ENCODE results near the gene ERICH6B. TPM values are rescaled to one million over a fixed set of nuclear protein-coding genes. Genes with fewer than 3 reads are reported as not detected.
"Not testable (repeated sequence)": the region's sequence is repeated elsewhere in the genome, so short reads cannot be mapped to it uniquely, and the experiment has no call there.

Gene ERICH6B
- total RNA-seq (2022) (not detected in 2 replicates), Bru-seq, nascent RNA (not detected), BruChase-seq, experiment 1, labeled RNA remaining after a 6-hour chase (not detected), BruChase-seq, experiment 2, labeled RNA remaining after a 2-hour chase (not detected)
- long read RNA-seq, result 0 reads

DNA sequence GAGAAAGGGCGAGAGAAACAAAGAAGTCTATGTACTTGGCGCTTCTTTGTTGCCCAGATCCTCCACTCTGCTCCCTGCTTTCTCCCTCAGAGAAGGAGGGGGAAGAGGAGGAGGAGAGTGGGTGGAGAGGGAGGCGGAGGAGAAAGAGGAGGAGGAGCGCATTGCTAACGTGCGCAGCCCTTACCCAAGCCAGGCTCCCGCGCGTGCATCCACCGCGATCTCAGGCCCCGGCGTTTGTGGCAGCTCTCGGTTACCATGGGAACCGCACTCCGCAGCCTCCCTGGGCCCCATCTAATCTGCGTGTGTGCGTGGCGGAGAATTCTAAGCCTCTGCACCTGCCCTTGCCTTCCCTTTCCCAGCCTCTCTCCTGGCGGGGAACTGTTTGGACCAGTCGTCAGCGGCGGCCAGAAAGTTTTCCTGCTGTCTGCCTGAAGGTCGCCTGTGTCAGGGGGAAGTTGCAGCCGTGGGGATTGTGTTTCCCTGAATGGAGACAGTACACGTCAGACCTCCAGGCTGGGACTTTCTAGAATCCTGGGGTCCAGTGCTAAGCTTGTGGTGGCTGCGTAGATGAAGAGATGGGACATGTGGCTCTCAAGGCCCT lies at the start of gene ERICH6B:
TSS of gene ERICH6B (minus strand) at position 239 of the 601 bp plus-strand sequence. CDS start 18,734 bp downstream, outside the sequence.
- Mint-ChIP-seq H3K4me1 (ENCODE audit: insufficient read depth, unreplicated experiment) (no peaks in the 10 kb centered on the region), H3K4me3 (ENCODE audit: unreplicated experiment) (no peak within 1 kb of the TSS), H3K9me3 (ENCODE audit: unreplicated experiment) (no peaks in the 10 kb centered on the region), H3K27me3 (ENCODE audit: insufficient read depth, unreplicated experiment) (peaks cover 86% of the 10 kb centered on the region), H3K36me3 (ENCODE audit: insufficient read depth, unreplicated experiment) (no peaks in the 10 kb centered on the region), H3K27ac (ENCODE audit: low read depth, unreplicated experiment) (no peak within 1 kb of the TSS)
- no TSS peak for BruUV-seq (replicated peaks)
- intact Hi-C loops (cut with micrococcal nuclease), result no loop called here
- ChIA-PET CTCF (interaction anchor here (0.9 to 3.2 kb wide), 2 partner anchors 8 to 192 kb away, joined by 3 to 18 read pairs; no protein-coding TSS in a partner anchor), POLR2A (no interaction called here)
- TF ChIP-seq, protein P1, sequence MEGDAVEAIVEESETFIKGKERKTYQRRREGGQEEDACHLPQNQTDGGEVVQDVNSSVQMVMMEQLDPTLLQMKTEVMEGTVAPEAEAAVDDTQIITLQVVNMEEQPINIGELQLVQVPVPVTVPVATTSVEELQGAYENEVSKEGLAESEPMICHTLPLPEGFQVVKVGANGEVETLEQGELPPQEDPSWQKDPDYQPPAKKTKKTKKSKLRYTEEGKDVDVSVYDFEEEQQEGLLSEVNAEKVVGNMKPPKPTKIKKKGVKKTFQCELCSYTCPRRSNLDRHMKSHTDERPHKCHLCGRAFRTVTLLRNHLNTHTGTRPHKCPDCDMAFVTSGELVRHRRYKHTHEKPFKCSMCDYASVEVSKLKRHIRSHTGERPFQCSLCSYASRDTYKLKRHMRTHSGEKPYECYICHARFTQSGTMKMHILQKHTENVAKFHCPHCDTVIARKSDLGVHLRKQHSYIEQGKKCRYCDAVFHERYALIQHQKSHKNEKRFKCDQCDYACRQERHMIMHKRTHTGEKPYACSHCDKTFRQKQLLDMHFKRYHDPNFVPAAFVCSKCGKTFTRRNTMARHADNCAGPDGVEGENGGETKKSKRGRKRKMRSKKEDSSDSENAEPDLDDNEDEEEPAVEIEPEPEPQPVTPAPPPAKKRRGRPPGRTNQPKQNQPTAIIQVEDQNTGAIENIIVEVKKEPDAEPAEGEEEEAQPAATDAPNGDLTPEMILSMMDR (IDR thresholded peaks at IDR 0.05; ENCODE audit: unreplicated experiment), result no peak
- no peak for DNase-seq (ENCODE audit: unreplicated experiment)

DNA sequence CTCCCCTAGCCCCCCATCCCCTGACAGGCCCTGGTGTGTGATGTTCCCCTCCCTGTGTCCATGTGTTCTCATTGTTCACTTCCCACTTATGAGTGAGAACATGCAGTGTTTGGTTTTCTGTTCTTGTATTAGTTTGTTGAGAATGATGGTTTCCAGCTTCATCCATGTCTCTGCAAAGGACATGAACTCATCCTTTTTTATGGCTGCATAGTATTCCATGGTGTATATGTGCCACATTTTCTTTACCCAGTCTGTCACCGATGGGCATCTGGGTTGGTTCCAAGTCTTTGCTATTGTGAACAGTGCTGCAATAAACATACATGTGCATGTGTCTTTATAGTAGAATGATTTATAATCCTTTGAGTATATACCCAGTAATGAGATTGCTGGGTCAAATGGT lies 47.4 kb upstream of the ERICH6B start:
- POLR2A ChIA-PET, result interaction anchor here (1.4 kb wide), 1 partner anchor 10 kb away, joined by 4 read pairs; no protein-coding TSS in a partner anchor
- H3K4me1 Mint-ChIP-seq (ENCODE audit: insufficient read depth, unreplicated experiment), result peaks cover 11% of the 10 kb centered on the region
- H3K9me3 Mint-ChIP-seq (ENCODE audit: unreplicated experiment); H3K27me3 Mint-ChIP-seq (ENCODE audit: insufficient read depth, unreplicated experiment); H3K27ac Mint-ChIP-seq (ENCODE audit: low read depth, unreplicated experiment); CTCF ChIA-PET; intact Hi-C loops (cut with micrococcal nuclease); H3K4me3 Mint-ChIP-seq (ENCODE audit: unreplicated experiment); DNase-seq (ENCODE audit: unreplicated experiment); BruUV-seq (replicated peaks); H3K36me3 Mint-ChIP-seq (ENCODE audit: insufficient read depth, unreplicated experiment): not testable (repeated sequence)

DNA sequence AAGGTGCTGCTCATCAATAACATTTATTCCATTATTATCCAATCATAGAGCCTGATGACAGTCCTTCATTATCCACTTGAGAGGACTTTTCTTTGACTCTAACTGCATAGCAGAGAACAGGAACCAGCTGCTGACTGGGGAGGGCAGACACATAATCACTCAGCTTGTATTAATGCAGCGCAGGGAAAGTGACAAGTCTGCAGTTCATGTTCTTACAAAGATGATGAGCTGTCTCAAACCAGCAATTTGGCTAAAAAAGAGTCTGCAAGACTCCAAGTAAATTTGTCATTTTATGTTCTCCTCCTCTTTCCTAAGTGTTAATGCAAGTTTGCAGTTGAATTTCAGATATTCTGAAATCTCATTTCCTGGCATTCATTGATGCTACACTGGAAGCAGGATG lies 46.6 kb upstream of the ERICH6B start:
- H3K9me3 Mint-ChIP-seq (ENCODE audit: unreplicated experiment), result no peaks in the 10 kb centered on the region
- CTCF ChIA-PET, result no interaction called here
- H3K36me3 Mint-ChIP-seq (ENCODE audit: insufficient read depth, unreplicated experiment), result no peaks in the 10 kb centered on the region
- TF ChIP-seq, protein P1 (IDR thresholded peaks at IDR 0.05; ENCODE audit: unreplicated experiment), result no peak
- no peaks in the 10 kb centered on the region for H3K27me3 Mint-ChIP-seq (ENCODE audit: insufficient read depth, unreplicated experiment)
- intact Hi-C loops (cut with micrococcal nuclease), result no loop called here
- BruUV-seq (replicated peaks), result no TSS peak
- POLR2A ChIA-PET, result interaction anchor here (1.4 kb wide), 1 partner anchor 9 kb away, joined by 4 read pairs; no protein-coding TSS in a partner anchor
- no peak overlapping the region for H3K27ac Mint-ChIP-seq (ENCODE audit: low read depth, unreplicated experiment)
- no peak for DNase-seq (ENCODE audit: unreplicated experiment)
- peaks cover 11% of the 10 kb centered on the region for H3K4me1 Mint-ChIP-seq (ENCODE audit: insufficient read depth, unreplicated experiment)
- no peak overlapping the region for H3K4me3 Mint-ChIP-seq (ENCODE audit: unreplicated experiment)

DNA sequence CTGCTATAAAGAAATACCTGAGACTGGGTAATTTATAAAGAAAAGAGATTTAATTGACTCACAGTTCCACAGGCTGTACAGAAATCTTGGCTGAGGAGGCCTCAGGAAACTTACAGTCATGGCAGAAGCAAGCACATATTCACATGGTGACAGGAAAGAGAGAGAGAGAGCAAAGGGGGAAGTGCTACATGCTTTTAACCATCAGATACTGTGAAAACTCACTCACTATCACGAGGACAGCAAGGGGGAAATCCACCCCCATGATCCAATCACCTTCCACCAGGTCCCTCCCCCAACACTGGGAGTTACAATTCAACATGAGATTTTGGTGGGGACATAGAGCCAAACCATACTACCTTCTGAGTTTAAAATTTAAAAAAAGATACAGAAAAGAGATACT lies 44.9 kb upstream of the ERICH6B start:
- BruUV-seq (replicated peaks); H3K4me3 Mint-ChIP-seq (ENCODE audit: unreplicated experiment): not testable (repeated sequence)

DNA sequence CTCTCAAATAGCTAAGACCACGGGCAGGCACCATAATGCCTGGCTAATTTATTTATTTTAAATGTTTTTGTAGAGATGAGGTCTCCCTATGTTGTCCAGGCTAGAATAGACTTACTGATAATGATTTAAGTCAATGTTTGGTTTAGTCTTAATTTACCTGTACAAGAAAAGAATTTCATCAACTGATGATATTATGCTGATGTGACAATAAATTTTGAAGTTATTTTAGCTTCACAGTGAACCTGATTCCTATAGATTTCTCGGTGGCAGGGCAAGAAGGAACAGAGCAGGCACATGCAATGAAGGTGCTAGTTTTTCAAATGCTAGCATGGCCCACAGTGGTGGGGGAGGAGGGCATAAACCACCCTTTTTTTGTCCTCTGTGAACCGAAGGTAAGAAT lies 44.0 kb upstream of the ERICH6B start:
- no peaks in the 10 kb centered on the region for H3K36me3 Mint-ChIP-seq (ENCODE audit: insufficient read depth, unreplicated experiment)
- TF ChIP-seq, protein P1 (IDR thresholded peaks at IDR 0.05; ENCODE audit: unreplicated experiment), result no peak
- peaks cover 11% of the 10 kb centered on the region for H3K4me1 Mint-ChIP-seq (ENCODE audit: insufficient read depth, unreplicated experiment)
- no peak for DNase-seq (ENCODE audit: unreplicated experiment)
- BruUV-seq (replicated peaks), result no TSS peak
- no peaks in the 10 kb centered on the region for H3K27me3 Mint-ChIP-seq (ENCODE audit: insufficient read depth, unreplicated experiment)
- ChIA-PET POLR2A (no interaction called here), CTCF (no interaction called here)
- intact Hi-C loops (cut with micrococcal nuclease), result no loop called here
- no peak overlapping the region for H3K27ac Mint-ChIP-seq (ENCODE audit: low read depth, unreplicated experiment)
- no peak overlapping the region for H3K4me3 Mint-ChIP-seq (ENCODE audit: unreplicated experiment)
- no peaks in the 10 kb centered on the region for H3K9me3 Mint-ChIP-seq (ENCODE audit: unreplicated experiment)

More for the DNA sequence above, 44.9 kb upstream of the ERICH6B start:
- CTCF ChIA-PET; H3K27ac Mint-ChIP-seq (ENCODE audit: low read depth, unreplicated experiment); H3K9me3 Mint-ChIP-seq (ENCODE audit: unreplicated experiment); DNase-seq (ENCODE audit: unreplicated experiment); intact Hi-C loops (cut with micrococcal nuclease); POLR2A ChIA-PET; H3K27me3 Mint-ChIP-seq (ENCODE audit: insufficient read depth, unreplicated experiment); H3K36me3 Mint-ChIP-seq (ENCODE audit: insufficient read depth, unreplicated experiment): not testable (repeated sequence)
- H3K4me1 Mint-ChIP-seq (ENCODE audit: insufficient read depth, unreplicated experiment), result peaks cover 11% of the 10 kb centered on the region

All from MCF 10A (cell line).